Middle frontal gyrus (tissue), 1 donor: ENCODE data around the gene PHF12.
A peak's percentile ranks its signal among the peaks of the same experiment; 100 is the strongest.

Source experiments
- DNase-seq: peaks from one replicate; pipeline ENCODE4 v3.0.0-alpha.2; 2015; ENCODE audit warnings: low spot score; ENCODE audit errors: extremely low spot score

PHF12 gene

DNA sequence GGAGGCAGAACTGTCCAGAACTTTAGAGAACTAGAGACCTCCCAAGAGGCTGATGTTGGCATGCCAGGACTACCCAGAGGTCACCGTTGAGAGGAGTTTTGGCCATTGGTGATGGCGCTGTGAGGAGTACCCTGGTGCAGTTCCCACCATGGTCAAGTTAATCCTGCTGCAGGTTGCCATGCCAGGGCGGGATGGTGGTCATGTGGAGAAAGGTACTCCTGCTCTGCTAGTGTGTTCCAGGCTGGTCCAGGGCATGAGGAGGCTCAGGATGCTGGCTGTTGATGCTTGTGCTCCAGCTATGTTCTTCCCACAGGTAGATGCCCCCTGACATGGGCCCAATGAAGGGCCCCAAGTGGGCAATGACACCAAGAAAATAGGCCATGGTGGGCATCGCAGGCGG, 4.1 kb upstream of the PHF12 start:
- DNase-seq, result no peak

- no peak for DNase-seq
Measured at GRCh38 chr17:28954886-28955285, 3.6 kb upstream of the PHF12 start.

DNA sequence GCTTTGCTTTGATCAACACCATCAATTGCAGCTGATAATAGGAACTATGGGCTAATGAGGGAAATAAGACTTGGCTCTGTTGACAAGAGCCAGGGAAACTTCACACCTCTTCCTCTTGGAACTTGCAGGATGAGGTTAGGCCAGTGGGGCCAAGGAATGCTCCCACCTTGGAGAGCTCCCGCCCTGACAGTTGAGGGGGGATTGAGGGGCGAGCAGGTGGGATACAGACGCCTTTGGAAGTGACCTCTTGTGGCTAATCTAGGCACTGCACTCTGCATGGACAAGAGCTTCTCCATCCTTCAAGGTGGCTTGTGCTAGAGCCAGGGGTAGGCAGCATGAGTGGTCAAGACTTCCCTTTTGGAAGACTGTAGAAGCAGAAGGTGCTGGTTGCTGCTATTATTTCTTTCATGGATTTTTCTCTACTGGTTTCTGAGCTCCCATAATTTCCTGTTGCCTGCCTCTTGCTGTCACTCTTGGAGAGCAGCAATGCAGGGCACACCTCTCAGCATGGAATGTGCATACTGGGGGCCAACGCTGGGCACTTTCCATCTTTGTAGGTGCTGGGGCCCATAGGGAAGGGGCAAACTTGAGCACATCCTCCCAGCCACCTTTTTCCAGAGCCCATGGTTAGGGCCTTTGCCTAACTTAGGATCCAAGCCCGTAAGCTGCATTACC, 2.3 kb upstream of the PHF12 start:
- DNase-seq, result no peak

- DNase-seq, result peak; percentile 98
Measured at GRCh38 chr17:28951991-28952975, 965 bp upstream of the PHF12 start.

DNA sequence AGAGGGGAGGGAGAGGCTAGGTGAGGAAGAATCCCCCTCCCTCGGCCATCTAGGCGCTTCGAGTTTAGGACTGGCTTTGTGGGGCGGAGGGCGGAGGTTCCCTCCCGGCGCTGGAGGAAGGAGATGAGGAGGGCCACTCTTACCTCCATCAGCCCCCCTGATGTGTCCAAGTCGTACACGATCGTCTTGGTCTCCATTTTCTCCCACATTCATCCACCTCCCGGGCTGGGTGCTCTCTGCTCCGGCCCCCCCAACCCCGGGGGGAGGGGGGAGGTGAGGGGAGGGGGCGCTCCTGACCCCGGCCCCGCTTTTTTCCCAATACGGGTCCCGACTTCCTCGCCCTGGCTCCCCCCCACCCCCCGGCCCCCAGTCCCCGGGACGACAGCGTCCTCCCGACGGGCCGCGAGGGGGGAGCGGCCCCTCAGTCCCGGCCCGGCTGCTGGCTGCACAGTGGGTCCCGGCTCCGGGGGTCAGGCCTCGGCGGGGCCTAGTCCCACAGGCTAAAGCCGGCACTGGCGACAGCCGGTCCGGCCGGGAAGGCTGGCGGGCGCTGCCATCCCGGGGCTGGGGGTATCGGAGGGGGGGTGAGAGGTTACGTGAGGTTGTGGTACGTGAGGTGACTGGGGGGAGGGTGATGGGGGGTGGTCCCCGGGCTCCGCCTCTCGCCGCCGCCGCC, 428 bp downstream of the PHF12 start:
- no peak for DNase-seq

- DNase-seq, result no peak
Measured at GRCh38 chr17:28950017-28950751, 1.1 kb downstream of the PHF12 start.

DNA sequence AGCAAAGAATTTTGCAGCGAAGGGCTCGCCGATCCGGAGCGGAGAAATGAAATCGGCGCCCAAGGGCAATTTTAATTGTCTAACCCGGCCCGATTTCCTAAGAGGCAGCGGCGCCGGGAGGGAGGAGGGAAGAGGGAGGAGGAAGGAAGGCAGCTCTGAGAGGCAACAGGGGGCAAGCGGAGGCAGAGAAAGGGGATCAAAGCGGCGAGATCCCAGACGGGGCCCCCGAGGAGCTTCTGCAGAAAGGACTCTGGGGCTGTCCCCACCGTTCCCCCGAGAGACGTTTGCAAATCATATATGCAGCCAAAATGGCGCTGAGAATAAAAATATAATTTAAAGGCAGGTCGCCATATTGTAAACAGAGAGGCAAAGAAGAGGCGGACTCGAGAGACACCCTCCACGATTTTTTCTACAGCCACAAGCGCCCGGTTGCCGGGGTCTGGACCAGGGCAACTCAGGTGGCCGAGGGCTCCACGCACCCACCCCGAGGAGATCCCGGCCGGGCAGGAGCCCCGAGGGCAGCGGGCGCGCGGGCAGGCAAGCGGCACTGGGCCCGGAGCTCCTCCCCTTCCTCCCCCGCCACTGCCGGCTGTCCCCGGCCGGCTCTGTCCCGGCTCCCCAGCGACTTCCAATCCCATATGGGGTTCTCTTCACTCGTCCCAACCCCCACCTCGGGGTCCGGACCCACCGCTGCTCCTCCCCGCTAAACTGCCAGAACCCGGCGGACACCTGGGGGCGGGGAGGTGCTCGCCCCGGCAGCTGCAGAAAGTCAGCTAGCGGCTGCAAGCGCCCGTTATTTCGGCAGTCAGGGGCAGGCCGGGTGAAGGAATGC, 1.9 kb downstream of the PHF12 start:
- DNase-seq, result no peak

GRCh38 chr17:28948873-28949184, 2.5 kb downstream of the PHF12 start:
- no peak for DNase-seq

- DNase-seq, result no peak
Measured at GRCh38 chr17:28948342-28948741, 3.0 kb downstream of the PHF12 start.

DNA sequence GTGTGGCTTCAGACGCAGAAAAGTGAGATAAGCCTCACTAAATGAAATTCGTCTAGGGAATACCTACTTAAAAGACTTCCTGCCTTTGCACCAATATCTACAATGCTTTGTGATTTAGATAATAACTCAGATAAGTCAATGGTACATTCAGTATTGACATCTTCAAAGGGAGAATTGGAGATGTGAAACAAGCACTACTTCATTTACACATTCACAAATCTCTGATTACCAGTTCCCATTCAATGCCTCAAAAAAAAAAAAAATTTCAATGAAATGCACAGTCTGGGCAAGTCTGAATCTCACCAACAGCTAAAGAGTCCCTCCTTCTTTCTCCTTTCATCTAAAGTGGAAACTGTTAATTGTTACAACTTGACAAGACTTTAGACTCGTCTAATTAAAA, 3.7 kb downstream of the PHF12 start:
- no peak for DNase-seq

- DNase-seq, result no peak
Measured at GRCh38 chr17:28946239-28946638, 5.1 kb downstream of the PHF12 start.

DNA sequence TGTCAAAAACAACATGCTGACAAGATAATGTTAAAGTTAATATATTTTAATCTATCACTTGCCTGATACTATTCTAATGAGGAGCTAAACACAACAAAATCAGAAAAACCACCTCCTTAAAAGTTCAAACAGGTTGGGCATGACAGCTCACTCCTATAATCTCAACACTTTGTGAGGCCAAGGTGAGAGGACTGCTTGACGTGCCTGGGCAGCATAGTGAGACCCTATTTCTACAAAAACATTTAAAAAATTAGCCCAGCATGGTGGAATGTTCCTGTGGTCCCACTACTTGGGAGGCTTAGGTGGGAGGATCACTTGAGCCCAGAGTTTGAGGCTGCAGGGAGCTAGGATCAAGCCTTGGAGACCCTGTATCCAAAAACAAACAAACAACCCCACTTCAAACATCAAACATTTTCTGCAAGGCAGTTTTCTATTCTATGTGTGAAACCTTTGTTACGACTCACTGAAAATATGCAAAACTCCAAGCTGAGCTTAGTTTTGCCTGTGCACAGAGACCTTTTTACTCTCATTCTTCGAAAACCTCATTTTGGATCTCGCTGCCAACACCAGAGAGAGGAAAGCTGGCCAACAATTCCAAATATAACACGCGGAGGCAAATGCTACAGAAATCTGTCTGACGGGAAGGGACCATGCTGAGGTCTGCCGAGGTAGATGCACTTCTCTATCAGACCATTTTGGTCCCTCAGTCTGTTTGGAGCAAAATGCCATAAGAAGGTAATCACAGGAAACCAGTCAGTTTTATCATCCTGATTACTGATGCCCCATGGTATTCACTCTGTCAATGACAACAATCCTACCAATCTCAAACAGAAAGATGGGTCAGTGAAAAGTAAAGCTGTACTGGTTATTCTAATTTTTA, 6.2 kb downstream of the PHF12 start:
- DNase-seq, result peak; percentile 34

DNA sequence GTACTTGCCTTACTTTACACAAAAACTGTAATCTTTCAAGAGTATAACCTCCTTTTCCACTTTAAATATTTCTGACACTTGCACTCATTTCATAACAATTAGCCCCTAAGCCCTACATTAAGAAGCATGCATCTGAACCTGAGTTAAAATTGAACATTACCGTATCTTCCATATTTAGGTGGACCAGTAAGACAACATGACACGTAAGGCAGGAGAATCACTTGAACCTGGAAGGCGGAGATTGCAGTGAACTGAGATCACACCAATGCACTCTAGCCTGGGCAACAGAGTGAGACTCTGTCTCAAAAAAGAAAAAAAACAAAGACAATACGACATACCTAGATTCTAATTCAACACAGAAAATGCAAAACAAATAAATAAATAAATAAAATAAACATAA, 7.0 kb downstream of the PHF12 start:
- no peak for DNase-seq

DNA sequence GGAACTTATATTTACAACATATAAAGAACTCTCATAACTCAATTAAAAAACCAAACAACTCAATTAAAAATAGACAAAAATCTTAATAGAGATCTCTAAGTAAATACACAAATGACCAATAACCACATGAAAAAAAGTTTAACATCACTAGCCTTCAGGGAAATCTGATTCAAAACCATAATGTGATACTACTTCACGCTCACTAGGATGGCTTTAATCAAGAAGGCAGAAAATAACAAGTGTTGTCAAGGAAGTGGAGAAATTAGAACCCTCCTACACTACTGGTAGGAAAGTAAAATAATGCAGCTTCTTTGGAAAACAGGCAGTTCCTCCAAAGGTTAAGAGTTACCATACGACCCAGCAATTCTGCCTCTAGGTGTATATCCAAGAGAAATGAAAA, 8.4 kb downstream of the PHF12 start:
- DNase-seq, result no peak

DNA sequence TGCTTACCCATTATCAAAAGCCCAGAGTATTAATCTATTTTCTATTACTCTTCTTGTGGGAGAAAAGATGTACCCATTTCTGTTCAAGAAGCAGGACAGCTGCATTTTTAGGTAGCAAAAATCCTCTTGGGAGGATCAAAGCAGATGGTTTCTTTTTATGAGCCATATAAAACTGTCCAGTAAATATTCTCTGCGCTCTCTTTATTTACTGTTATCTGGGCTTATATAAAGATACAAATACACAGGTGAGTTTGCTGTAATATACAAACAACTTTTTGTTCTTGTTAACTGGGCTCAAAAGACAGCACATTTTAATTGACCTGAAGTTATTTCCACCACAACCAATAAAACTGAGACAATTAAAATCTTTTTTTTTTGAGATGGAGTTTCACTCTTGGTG, 10.1 kb downstream of the PHF12 start:
- no peak for DNase-seq

- no peak for DNase-seq
Measured at GRCh38 chr17:28940675-28941074, 10.6 kb downstream of the PHF12 start.

- no peak for DNase-seq
Measured at GRCh38 chr17:28940142-28940541, 11.2 kb downstream of the PHF12 start.

- DNase-seq, result no peak
Measured at GRCh38 chr17:28938552-28938951, 12.8 kb downstream of the PHF12 start.

DNA sequence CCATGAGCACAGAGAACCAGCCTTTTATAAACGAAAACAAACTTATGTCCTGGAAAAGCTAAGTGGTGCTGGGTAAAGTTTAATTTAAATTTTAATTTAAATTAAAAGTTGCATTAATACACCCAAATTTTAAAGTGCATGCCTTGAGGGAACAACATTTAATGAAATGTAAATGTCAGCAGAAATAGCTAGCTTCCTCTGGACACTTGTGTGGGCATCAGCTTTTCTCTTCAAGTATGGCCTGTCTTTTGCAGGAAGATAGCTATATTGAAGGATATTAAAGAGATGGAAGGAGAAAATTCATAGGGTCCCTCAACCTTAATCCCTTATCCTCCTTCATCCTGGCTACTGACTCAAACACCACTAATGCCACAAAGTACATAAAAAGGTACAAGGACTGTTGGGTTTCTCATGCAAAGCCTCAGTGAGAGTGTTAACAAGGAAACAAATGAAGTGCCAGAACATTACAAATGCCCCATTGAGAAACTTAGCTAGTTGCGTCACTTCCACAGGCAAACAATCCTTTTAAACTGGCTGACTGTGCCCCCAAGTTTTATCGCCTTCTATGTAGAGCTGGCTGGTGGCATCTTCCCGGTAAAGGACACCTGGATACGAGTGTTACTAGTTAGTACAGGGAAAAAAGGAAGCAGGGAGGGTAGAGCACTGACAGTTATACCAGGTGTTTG, 14.1 kb downstream of the PHF12 start:
- peak; percentile 69 for DNase-seq
